HL-60 (cell line): Measurements from ENCODE around the gene BUD23.

Experiments used
- GABPA ChIP-seq: IDR thresholded peaks from 2 replicates; pipeline ENCODE4 v1.6.1; 2012; ENCODE audit warnings: low read depth
- POLR2AphosphoS5 ChIP-seq: IDR thresholded peaks from 2 replicates; pipeline ENCODE4 v1.6.1; 2012; ENCODE audit warnings: low read depth
- SPI1 ChIP-seq: IDR thresholded peaks from 2 replicates; pipeline ENCODE4 v1.6.1; 2012; ENCODE audit warnings: low read depth, mild to moderate bottlenecking, borderline replicate concordance
- TF ChIP-seq, protein P1 (sequence below): IDR thresholded peaks from one replicate; pipeline ENCODE4 v1.5.1; 2011; ENCODE audit warnings: low read length, control low read depth, inconsistent platforms; ENCODE audit not compliant: insufficient read depth
- TF ChIP-seq, protein P2 (sequence below): IDR thresholded peaks from 2 replicates; pipeline ENCODE4 v1.6.1; 2012; ENCODE audit warnings: low read depth; ENCODE audit not compliant: insufficient replicate concordance

DNA sequence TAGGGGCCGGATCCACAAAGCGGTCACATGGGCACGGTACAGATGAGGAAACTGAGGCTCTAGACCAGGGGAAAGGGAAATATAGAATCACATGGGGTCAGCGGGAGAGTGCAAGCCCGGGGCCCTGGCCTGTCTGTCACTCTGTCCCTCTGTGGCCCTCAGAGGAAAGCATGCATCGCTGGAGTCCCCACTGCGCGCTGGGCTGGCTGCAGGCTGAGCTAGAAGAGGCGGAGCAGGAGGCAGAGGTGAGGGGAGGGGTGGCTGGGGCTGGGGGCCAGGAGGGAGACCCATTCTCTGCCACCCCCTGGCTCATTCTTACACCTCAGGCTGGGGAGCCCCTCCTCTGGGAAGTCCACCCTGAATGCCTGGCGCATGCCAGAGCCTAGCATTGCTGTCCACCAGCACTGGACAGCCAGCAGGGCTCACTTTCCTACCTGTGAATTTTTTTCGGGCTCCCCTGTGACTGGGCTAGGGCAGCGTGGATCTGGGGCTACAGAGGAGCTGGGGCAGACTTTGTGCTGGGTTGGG lies 13.5 kb upstream of the BUD23 start:
- TF ChIP-seq, protein P1, sequence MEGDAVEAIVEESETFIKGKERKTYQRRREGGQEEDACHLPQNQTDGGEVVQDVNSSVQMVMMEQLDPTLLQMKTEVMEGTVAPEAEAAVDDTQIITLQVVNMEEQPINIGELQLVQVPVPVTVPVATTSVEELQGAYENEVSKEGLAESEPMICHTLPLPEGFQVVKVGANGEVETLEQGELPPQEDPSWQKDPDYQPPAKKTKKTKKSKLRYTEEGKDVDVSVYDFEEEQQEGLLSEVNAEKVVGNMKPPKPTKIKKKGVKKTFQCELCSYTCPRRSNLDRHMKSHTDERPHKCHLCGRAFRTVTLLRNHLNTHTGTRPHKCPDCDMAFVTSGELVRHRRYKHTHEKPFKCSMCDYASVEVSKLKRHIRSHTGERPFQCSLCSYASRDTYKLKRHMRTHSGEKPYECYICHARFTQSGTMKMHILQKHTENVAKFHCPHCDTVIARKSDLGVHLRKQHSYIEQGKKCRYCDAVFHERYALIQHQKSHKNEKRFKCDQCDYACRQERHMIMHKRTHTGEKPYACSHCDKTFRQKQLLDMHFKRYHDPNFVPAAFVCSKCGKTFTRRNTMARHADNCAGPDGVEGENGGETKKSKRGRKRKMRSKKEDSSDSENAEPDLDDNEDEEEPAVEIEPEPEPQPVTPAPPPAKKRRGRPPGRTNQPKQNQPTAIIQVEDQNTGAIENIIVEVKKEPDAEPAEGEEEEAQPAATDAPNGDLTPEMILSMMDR, result no peak
- TF ChIP-seq GABPA, result no peak
- no peak for TF ChIP-seq POLR2AphosphoS5
- no peak for TF ChIP-seq SPI1
- TF ChIP-seq, protein P2, sequence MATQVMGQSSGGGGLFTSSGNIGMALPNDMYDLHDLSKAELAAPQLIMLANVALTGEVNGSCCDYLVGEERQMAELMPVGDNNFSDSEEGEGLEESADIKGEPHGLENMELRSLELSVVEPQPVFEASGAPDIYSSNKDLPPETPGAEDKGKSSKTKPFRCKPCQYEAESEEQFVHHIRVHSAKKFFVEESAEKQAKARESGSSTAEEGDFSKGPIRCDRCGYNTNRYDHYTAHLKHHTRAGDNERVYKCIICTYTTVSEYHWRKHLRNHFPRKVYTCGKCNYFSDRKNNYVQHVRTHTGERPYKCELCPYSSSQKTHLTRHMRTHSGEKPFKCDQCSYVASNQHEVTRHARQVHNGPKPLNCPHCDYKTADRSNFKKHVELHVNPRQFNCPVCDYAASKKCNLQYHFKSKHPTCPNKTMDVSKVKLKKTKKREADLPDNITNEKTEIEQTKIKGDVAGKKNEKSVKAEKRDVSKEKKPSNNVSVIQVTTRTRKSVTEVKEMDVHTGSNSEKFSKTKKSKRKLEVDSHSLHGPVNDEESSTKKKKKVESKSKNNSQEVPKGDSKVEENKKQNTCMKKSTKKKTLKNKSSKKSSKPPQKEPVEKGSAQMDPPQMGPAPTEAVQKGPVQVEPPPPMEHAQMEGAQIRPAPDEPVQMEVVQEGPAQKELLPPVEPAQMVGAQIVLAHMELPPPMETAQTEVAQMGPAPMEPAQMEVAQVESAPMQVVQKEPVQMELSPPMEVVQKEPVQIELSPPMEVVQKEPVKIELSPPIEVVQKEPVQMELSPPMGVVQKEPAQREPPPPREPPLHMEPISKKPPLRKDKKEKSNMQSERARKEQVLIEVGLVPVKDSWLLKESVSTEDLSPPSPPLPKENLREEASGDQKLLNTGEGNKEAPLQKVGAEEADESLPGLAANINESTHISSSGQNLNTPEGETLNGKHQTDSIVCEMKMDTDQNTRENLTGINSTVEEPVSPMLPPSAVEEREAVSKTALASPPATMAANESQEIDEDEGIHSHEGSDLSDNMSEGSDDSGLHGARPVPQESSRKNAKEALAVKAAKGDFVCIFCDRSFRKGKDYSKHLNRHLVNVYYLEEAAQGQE, result no peak
